ENCODE data around the gene HEMGN.
A peak's percentile ranks its signal among the peaks of the same experiment; 100 is the strongest.

The HEMGN gene

GRCh38 chr9:97933297-97933998 lies 4.5 kb downstream of the HEMGN start:
- TF ChIP-seq, protein P1, sequence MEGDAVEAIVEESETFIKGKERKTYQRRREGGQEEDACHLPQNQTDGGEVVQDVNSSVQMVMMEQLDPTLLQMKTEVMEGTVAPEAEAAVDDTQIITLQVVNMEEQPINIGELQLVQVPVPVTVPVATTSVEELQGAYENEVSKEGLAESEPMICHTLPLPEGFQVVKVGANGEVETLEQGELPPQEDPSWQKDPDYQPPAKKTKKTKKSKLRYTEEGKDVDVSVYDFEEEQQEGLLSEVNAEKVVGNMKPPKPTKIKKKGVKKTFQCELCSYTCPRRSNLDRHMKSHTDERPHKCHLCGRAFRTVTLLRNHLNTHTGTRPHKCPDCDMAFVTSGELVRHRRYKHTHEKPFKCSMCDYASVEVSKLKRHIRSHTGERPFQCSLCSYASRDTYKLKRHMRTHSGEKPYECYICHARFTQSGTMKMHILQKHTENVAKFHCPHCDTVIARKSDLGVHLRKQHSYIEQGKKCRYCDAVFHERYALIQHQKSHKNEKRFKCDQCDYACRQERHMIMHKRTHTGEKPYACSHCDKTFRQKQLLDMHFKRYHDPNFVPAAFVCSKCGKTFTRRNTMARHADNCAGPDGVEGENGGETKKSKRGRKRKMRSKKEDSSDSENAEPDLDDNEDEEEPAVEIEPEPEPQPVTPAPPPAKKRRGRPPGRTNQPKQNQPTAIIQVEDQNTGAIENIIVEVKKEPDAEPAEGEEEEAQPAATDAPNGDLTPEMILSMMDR (IDR thresholded peaks at IDR 0.05; ENCODE audit: control insufficient read depth, insufficient read depth, low read depth, low read length, missing control alignments): no peak
- no peak overlapping the region for H3K4me3 ChIP-seq (ENCODE audit: control insufficient read depth, low read depth, low read length)
- no peak for DNase-seq (ENCODE audit: low read depth)

DNA sequence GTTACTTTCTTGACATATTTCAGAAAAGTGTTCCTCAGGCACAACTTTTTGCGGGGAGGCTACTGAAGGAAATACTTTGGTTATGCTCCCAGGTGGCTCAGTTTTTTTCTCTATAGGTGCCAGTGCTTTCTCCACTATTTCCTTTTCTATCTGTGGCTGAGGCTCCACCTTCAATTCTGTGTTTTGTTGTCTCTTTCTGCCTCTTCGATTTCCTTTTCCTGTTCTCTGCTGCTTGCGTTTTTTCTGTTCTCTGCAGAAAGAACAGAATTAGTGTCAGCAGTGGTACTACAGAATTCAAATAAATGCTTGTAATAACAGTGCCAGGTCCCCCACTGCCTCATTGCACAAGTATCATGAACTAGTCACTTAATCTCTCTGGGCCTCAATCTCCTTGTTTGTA lies 7.0 kb downstream of the HEMGN start:
- DNase-seq (ENCODE audit: low read depth): no peak
- TF ChIP-seq, protein P1 (IDR thresholded peaks at IDR 0.05; ENCODE audit: control insufficient read depth, insufficient read depth, low read depth, low read length, missing control alignments): no peak
- H3K4me3 ChIP-seq (ENCODE audit: control insufficient read depth, low read depth, low read length): no peak overlapping the region

- TF ChIP-seq, protein P1 (IDR thresholded peaks at IDR 0.05; ENCODE audit: control insufficient read depth, insufficient read depth, low read depth, low read length, missing control alignments): no peak
- no peak overlapping the region for H3K4me3 ChIP-seq (ENCODE audit: control insufficient read depth, low read depth, low read length)
- no peak for DNase-seq (ENCODE audit: low read depth)
Measured at GRCh38 chr9:97928986-97929604, 8.9 kb downstream of the HEMGN start.

DNA sequence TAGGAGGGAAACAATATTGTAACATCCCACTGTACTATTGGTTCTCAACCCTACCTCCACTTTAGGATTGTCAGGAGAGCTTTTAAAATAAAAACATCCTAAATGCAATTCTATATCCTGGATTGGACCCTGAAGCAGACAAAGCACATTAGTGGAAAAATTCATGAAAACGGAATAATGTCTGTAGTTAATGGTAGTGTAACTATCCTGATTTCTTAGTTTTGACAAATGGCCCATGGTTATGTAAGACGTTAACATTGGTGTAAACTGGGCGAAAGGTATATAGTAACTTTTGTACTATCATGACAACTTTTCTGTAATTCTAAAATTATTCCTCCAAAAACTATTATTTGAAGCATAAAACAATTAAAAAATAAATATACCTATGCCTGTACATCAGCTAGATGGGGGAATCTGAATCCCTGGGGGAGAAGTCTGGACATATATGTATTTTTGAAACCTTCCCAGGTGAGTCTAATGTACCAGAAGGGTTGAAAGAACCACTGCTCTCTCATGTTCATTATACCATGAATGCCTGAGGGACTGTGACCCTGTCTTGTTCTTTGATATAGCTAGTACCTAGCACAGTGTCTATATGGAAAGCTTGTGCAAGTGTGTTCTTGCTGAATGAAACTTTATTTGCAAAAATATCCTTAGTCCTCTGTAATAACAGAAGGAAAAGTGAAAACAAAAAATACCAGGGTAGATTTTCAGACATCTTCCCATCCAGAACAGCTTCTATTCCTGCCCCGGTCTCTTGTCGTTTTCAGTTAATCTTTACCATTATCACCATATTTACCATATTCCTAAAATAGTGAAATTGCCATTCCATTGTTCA lies 12.3 kb downstream of the HEMGN start:
- TF ChIP-seq, protein P1 (IDR thresholded peaks at IDR 0.05; ENCODE audit: control insufficient read depth, insufficient read depth, low read depth, low read length, missing control alignments): no peak

GRCh38 chr9:97924386-97924785 lies 13.6 kb downstream of the HEMGN start:
- DNase-seq (ENCODE audit: low read depth): no peak
- TF ChIP-seq, protein P1 (IDR thresholded peaks at IDR 0.05; ENCODE audit: control insufficient read depth, insufficient read depth, low read depth, low read length, missing control alignments): no peak
- no peak overlapping the region for H3K4me3 ChIP-seq (ENCODE audit: control insufficient read depth, low read depth, low read length)

More for the DNA sequence above, 12.3 kb downstream of the HEMGN start:
- no peak for DNase-seq (ENCODE audit: low read depth)
- no peak overlapping the region for H3K4me3 ChIP-seq (ENCODE audit: control insufficient read depth, low read depth, low read length)

DNA sequence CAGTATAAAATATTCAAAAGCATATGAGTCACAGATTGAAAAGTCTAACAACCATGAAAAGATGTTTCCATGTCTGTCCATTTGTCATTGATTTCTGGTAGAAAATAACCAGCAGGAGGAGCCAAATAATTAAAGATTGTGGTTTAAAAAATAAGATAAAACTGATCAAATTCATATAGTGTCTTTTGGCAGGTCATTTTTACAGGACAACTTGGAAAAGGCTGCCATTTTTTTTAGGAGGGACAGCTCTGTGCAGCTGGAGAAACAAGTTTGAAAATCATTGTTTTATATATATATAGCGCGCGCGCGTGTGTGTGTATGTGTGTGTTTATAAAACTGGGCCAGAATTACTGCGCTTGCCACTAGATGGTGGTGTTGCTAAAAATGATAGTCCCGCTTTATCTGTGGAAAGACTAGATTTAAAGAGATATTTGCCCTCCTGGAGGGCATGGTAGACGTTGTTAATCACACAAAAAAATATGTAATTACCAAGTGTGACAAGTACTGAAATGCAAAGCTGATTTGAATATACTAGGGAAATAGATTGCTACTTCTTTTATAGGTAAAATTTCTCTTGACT lies 14.4 kb downstream of the HEMGN start:
- TF ChIP-seq, protein P1 (IDR thresholded peaks at IDR 0.05; ENCODE audit: control insufficient read depth, insufficient read depth, low read depth, low read length, missing control alignments): peak; percentile 71
- no peak overlapping the region for H3K4me3 ChIP-seq (ENCODE audit: control insufficient read depth, low read depth, low read length)
- no peak for DNase-seq (ENCODE audit: low read depth)

All from AG09309 (cell line).